HK-2 (cell line): ENCODE results near the gene OR52E2.
"Not testable (repeated sequence)": the region's sequence is repeated elsewhere in the genome, so short reads cannot be mapped to it uniquely, and the experiment has no call there.

ENCODE experiments used
- DNase-seq: peaks from one replicate; pipeline ENCODE4 v3.0.0-alpha.2; 2018; ENCODE audit not compliant: unreplicated experiment

OR52E2 gene

DNA sequence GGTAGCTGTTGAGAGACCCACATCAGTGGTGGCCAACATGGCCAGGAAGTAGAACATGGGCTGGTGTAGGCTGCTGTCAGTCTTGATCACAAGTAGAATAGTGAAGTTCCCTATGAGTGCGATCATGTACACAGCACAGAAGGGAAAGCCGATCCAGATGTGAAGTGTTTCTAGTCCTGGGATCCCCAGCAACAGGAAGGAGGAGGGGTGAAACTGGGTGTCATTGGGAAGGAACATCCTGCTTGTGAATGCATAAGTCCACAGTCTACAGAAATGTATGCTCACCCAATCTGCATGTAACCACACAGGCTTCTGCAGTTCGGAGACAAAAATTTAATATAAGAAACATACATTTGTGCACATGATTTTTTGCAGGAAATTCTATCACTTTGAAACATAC, at the start of gene OR52E2:
TSS of gene OR52E2 (minus strand) at position 237 of the 400 bp plus-strand sequence. CDS start at position 237, 0 bp downstream.
- no peak for DNase-seq

DNA sequence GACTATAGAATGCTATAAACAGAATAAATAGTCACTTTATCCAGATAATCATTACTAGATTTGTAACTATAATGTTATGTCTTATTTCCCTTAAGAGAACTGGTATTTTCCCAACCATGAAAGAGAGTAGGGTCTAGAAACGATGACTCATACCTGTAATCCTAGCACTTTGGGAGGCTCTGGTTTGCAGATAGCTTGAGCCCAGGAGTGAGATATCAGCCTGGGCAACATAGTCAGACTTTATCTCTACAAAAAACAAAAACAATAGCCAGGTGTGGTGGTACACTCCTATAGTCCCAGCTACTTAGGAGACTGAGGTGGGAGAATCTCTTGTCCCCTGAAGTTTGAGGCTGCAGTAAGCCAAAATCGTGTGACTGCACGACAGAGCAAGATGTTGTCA, 47.9 kb upstream of the OR52E2 start:
- no peak for DNase-seq

DNA sequence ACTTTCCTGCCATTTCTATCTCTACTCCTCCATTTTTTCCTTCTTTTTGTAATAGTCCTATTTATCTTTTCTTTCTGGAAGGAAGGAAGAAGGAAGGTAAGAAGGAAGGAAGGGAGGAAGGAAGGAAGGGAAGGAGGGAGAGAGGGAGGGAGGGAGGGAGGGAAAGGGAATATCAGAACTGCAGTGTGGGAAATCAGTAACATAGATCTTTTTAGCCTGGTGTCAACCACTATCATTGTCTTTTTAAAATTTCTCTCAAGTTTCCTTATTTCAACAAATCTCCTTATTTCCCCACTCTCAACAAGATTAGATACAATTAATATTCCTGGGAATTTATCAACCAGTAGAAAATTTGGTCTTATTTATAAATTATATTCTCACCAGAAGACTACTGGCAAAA, 43.6 kb upstream of the OR52E2 start:
- no peak for DNase-seq

DNA sequence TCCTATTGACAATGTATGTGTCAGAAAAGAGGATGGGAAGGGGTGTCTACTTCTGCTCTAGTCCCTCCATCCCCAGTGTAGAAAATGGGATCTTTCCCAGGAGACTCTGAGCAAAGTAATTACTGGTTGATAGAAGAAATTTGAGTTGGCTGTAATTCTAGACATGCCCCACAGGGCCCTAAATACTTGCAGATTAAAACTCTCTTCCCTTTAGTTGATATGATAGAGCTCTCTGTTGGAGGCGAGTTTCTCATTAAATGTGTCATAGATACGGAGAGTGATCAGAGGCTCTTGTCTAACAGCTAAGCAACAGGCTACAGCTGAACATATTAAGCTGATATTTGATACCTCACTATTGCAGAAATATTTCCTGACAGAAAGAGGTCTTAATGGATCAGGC, 42.8 kb upstream of the OR52E2 start:
- DNase-seq: no peak

DNA sequence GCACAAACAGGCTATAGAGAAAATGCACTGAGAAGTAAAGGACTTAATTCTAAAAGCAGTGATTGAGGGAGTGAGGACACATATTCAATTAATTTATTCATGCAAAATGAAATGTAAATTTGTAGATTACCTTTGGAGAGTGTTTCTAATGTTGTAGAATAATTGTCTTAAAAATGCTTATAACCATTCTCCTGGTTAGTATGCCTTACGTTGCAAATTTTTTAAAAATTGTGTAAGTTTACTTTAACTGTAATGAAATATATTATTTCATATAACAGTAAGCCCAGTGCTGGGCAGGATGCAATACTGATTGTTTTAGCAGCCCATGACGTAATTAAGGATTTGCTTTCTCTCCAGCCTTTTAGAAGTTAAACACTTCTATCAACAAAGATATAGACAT, 36.6 kb upstream of the OR52E2 start:
- DNase-seq: no peak

DNA sequence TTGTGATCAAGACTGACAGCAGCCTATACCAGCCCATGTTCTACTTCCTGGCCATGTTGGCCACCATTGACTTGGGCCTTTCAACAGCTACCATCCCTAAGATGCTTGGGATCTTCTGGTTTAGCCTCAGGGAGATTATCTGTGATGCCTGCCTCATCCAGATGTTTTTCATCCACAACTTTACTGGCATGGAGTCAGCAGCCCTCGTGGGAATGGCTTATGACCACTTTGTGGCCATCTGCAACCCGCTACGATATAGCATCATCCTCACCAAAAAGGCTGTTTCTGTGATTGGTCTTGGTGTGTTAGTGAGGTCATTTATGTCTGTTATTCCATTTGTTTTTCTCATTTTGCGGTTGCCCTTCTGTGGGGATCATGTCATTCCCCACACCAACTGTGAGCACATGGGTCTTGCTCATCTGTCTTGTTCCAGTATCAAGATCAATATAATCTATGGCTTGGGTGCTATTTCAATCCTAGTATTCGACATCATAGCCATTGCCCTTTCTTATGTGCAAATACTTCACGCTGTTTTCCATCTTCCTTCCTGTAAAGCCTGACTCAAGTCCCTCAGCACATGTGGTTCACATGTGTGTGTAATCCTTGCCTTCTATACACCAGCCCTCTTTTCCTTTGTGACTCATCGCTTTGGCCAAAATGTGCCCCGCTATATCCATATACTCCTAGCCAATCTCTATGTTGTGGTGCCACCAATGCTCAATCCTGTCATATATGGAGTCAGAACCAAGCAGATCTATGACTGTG, 33.6 kb upstream of the OR52E2 start:
- DNase-seq: no peak

DNA sequence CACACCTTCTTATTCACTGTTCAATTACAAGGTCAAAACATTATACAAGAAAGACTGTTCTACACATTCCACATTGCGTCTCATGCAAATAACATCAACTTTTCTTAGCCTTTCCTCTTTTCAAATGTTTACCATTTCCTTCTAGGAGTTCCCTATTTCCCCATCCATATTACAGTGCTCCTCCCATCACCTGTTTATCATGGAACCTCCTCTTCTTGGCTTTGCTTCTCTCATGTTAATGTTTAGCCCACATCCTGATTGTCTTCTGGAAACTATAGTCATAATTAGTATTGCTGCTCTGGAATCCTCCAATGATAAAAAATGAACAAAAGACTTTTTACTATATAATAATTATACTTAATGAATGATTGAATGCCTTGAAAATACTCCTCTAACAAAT, 31.2 kb upstream of the OR52E2 start:
- no peak for DNase-seq

DNA sequence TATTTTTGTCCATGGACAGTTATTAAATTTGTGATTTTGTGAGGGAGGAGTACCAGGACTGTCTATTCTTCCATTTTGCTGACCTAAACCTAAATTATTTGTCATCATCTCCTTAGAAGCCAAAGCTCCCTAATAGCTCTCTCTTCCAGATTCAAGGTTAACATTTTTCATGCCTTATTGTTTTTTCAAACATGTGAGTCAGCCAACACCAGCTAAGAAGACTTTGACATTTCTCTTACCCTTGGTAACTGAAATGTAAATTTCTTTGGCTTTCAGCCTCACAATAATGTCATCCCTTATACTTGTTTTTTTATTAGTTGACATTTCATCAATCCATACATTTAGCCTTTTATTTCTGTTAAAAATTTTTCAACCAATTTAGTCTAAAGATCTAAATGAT, 29.1 kb upstream of the OR52E2 start:
- DNase-seq: no peak

DNA sequence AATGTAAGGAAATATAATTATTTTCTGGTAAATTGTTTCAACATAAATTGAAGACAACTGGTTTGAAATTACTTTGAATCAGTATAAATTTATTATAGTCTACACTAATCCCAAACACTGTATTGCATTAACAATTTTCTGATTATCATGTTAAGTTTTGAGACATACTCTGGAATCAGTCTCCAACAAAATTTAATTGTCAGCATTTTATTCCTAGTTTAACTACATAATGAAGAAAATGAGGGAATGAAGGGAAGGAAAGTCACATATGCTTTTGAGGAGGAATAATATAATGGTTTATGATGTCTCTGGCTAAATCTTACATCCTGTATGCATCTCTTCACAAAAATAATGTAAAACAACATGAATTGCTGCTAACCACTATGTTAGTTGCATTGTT, 24.2 kb upstream of the OR52E2 start:
- no peak for DNase-seq

DNA sequence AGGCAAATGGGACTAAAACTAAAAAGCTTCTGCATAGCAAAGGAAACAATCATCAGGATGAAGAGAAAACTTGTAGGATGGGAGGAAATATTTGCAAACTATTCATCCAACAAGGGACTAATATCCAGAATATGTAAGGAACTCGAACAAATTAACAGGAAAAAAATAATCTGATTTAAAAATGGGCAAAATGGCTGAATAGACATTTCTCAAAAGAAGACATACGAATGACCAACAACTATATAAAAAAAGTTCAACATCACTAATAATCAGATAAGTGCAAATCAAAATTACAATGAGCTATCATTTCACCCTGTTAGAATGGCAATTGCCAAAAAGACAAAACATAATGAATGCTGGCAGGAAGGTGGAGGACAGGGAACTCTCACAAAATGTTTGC, 22.0 kb upstream of the OR52E2 start:
- DNase-seq: no peak

DNA sequence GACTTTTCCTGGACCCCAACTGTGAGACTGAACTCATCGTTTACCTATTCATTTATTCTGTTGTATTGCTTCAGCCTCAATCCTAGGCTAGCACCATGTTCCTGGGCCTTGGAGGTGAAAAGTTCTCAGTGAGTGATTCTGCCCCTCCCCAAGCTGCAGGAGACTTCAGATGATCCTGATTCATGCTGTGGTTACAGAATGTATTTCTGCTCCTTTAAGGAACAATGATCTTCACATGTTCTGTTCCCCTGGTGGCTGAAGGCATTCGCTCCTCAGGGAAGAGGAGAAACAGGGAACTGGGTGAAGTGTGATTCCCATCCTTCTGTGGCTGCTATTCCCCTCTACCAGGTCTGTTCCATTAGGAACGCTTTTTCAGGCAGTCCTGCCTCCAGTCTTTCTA, 12.4 kb upstream of the OR52E2 start:
- no peak for DNase-seq

DNA sequence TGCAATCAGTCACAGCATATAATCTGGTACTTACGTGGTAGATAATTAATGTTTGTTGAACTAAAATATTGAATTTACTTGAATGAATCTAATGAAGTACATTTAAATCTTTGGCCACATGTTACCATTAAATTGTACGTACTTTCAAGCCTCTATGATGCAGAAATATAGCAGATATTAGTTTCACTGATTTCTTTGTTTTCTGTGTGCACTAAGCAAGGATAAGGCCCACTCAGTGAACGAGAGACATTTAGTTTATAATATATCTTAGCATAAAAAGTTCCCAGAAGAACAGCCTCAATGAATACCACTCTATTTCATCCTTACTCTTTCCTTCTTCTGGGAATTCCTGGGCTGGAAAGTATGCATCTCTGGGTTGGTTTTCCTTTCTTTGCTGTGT, 9.8 kb upstream of the OR52E2 start, which contains the start of gene OR52E1:
TSS of gene OR52E1 (plus strand) at position 301 of the 400 bp plus-strand sequence.
- no peak for DNase-seq

DNA sequence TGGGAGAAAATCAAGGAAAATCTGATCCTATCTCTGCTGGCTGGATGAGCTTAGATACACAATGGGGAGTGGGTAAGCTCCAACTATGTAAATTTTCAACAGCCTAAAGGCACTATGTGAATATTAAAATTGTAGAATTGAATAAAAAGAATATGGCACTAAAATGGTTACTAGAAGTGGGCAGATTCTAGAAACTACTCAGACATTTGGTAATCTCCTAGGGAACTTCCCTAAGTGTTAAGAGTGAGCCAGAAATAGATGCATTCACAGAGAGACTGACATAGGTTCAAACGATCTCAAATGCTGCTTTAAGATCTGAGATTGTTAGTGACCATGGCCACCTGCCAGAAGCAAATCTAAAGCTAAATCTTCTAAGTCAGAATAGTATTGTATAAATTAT, 5.6 kb upstream of the OR52E2 start:
- DNase-seq: no peak

DNA sequence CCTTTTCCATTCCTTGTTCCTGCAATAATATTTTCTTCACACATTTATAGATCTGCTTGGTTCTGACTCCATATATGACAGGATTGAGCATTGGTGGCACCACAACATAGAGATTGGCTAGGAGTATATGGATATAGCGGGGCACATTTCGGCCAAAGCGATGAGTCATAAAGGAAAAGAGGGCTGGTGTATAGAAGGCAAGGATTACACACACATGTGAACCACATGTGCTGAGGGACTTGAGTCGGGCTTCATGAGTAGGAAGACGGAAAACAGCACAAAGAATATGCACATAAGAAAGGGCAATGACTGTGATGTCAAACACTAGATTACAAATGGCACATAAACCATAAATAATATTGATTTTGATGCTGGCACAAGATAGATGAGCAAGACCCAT, 748 bp downstream of the OR52E2 start:
- not testable (repeated sequence) for DNase-seq

DNA sequence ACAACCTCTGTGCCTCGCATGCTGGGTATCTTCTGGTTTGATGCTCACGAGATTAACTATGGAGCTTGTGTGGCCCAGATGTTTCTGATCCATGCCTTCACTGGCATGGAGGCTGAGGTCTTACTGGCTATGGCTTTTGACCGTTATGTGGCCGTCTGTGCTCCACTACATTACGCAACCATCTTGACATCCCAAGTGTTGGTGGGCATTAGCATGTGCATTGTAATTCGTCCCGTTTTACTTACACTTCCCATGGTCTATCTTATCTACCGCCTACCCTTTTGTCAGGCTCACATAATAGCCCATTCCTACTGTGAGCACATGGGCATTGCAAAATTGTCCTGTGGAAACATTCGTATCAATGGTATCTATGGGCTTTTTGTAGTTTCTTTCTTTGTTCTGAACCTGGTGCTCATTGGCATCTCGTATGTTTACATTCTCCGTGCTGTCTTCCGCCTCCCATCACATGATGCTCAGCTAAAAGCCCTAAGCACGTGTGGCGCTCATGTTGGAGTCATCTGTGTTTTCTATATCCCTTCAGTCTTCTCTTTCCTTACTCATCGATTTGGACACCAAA, 12.6 kb downstream of the OR52E2 start:
- no peak for DNase-seq

DNA sequence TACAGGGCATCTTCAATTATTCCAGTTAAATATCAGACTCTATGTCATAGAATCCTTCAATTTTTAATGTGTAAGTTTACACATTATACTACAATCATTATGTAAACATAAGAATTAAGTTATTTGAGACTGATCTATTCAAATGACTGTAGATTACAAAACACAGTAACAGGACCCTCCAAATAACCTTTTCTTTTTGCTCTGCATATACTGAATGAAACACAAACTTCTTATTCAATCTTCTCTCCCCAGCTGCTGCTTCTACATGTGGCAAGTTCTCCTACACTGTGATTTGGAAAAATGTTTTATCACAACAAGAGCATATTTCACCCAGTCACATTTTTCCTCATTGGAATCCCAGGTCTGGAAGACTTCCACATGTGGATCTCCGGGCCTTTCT, 13.2 kb downstream of the OR52E2 start, which contains the start of gene OR52J3:
TSS of gene OR52J3 (plus strand) at position 301 of the 400 bp plus-strand sequence. CDS start at position 301, 0 bp downstream.
- DNase-seq: no peak

DNA sequence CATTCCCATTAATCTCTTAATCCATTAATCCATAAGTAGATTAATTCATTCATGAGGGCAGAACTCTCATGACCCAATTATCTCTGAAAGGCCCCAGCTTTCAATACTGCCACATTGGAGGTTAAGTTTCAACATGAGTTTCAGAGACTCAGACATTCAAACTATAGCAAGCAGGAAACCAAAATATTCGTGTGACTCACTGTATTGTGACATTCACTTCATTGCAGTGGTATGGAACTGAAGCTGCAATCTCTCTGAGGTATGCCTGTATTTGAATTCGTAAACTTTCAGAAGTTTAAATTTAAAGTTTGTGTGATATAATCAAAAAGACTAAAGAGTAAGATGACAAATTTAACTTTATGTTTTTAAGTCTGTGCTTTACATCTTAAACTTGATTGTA, 16.0 kb downstream of the OR52E2 start:
- DNase-seq: no peak

DNA sequence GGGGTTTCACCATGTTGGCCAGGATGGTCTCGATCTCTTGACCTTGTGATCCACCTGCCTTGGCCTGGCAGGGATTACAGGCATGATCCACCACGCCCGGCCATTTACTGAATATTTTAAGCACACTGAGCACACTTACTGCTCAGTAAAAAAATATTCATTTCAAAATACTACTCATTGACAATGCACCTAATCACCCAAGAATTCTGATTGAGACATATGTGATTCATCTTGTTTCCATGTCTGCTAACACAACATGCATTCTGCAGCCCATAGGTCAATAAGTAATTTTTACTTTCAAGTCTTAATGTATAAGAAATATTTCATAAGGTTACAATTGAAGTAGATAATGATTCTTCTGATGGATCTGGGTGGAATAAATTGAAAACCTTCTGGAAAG, 17.3 kb downstream of the OR52E2 start:
- DNase-seq: no peak

DNA sequence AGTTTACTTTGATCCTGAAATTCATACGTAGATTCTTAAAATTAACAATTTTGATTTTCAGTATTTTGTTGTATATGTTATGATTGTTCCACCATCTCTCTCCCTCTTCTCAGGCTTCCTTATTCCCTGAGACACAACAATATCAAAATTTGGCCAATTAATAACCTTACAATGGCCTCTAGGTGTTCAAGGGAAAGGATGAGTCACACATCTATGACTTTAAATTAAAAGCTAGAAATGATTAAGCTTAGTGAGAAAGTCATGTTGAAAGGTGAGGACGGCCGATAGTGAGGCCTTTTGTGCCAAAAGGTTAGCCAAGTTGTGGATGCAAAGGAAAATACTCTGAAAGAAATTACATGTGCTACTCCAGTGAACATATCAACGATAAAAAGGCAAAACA, 18.6 kb downstream of the OR52E2 start:
- no peak for DNase-seq

DNA sequence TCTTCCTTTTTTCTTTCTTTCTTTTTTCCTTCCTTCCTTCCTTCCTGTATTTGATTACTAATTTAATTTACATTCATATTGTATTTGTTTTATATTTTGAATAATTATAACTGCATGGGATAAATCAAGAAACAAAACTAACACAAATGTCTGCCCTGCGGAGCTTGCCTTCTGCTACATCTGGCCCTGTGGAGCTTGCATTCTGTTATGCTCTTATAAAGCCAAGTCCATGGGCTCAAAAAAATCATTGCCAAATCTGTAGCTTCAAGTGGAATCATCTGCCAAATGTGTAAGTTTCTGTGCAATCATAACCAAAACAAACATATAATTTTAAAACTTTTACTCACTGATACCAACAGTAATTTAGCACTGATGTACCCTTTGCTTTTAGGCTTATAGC, 21.1 kb downstream of the OR52E2 start:
- no peak for DNase-seq

DNA sequence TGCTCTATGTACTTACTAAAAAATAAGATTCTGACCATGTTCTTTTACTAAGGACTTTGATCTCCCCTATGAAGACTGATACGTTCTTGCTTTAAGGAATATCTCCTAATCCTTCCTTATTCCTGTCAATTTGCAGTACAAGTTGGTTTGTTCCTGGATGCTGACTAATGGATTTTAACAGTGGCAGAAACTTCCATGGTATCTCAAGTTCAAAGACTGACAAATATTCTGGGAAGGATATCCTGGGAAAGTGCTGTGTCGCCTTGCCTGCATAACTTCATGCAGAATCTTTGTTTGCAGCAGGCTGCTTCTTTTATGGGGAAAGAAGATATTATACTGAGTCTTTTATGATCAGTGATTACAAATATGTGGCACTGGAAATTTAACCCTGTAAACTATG, 21.5 kb downstream of the OR52E2 start:
- DNase-seq: no peak

DNA sequence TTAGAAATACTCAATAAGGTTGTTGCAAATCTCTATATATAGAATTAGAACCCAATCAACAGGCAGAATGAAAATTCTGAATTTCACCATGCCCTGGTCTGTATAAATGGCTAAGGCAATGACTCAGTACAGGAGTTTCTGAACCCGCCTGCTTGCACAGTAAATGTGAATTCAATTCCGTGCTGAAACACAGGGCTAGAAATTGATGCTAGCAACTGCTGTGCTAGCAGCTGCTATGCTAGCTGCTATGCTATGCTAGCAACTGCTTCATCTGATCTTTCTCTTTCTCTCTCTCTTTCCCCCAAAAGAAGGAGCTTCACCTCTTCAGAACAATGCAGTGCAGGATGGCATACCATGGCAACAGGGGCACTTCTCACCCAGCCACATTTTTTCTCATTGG, 22.8 kb downstream of the OR52E2 start:
- no peak for DNase-seq

DNA sequence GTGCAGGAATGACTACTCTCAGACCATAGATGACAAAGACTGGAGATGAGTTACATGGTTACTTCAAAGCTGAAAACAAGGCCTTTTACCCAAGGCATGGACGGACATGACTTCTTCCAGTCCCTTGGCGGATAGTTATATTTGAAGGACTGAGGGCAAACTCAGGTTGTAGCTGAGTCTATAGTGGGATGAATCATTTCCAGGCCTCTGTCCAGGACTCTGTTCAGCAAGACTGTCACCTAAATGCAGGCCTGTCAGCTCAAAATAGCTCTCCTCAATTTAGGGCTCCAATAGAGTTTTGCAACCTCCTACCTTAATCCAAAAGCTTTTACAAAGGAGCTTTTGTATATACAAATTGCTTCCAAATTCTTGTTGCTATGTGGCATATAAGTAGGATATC, 37.4 kb downstream of the OR52E2 start:
- DNase-seq: no peak

DNA sequence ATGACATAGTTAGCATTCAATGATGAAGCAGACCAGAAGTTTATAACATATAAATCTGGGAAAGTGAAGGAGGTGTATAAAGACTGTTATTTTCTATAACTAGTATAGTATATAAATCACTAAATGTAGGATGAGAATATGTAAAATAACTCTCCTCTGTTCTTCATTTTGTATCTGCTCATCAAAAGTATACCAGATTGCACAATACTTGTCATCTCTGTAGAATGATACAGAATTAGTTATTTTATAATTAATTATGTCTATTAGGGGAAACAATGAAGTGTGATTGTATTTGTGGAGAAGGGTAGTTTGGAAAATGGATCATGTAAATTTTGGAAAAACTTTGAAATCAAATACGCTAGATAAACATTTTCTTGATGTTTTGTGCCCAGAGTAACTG, 46.4 kb downstream of the OR52E2 start:
- no peak for DNase-seq
